GM04503 (cell line): Measurements from ENCODE around the gene CLK3.
"Not testable (repeated sequence)": the region's sequence is repeated elsewhere in the genome, so short reads cannot be mapped to it uniquely, and the experiment has no call there.

Experiments used
- DNase-seq: peaks from one replicate; pipeline ENCODE4 v3.0.0-alpha.2; 2012; ENCODE audit warnings: low read depth

The CLK3 gene

DNA sequence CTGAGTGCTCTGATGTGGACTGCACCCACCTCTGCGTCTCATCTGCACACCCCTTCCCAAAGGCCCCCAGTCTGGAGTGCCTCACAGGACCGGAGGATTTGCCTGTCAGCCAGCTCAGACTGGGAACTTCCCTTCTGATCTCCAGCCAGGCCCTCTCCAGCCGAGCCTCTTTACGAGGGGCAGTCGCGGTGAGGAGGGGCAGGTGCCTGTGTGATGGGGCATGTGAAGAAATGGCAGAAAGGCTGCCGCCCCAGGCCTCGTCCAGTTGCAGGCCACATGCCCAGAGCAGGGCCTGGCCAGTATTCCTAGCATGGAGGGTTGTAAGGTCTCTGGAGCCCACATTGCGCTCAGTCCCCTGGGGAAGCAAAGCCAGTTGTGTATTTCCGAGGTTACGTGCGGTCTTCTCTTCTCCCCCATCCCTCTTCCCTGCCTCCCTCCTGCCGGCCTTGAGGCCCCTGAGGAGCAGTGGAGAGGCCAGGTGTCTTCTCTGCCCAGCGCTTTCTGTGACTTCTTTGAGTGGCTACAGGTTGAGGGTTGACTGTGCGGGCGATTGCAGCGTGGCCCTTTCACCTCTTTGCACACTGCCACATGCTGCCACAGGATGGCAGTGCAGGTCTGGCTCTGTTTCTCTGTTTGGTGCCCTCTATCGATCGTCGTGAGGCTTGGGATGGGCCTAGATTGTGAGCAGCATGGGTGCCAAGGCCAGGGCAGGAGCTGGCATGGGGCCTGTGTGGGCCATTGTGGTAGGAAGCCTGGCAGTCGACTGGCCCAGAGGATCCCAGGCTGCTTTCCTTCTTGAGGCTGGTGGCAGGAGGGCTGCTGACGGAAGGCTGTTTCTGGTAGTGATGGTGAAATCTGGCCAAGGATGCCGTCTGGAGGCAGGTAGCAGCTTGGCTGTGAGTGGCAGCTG lies 5.3 kb downstream of the CLK3 start:
- DNase-seq = no peak

DNA sequence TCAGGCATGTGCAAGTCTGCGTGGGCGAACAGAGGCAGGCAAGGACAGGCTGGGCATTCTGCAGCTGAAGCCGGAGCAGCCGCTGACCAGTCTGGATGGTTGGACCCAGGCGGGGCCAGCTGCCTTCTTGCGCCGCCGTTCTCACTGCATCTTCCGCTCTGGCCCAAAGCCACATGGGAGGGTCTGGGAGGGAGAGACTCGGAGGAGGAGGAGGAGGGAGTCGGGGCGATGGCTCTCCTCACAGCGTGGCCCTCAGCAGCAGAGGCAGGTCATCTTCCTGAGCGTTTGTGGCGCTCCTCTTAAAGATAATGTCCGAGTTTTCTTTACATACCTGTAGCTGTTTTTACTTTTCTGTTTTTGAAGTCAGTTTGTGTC lies 5.9 kb downstream of the CLK3 start:
- no peak for DNase-seq

DNA sequence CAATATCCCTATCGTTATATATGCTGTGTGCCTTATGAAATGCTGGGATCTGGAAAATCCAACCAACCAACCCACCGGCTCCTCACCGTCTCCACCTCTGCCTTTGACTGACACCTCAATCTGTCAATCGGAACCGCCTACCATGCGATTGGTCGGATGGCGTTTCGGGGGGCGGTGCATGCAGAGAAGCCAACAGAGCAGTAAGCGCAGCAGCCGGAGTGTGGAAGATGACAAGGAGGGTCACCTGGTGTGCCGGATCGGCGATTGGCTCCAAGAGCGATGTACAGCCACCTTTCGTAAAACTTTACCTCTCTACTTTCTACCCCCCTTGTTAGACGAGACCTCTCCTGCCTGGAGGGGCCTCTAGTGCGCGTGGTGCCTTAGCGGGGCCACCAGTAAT lies 6.3 kb downstream of the CLK3 start:
- DNase-seq = no peak

DNA sequence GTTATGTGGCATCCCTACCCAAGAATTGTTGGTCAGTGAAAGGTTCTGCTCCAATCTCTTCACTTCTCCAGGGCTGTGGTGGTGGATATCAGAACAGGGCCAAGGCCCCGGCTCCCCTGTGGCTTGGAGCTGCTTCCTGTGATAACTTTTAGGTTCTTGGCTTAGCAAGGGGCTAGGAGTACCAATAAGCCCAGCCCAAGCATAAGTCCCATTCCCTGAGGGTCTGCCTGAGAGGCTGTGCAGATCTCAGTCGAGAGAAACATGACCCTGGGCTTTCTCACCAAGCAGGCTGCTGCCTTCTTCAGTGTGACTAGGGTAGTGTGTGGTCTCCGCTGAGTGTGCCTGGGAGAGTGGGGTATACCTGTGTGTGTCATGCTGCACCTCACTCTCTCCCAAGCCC lies 7.1 kb downstream of the CLK3 start:
- no peak for DNase-seq

DNA sequence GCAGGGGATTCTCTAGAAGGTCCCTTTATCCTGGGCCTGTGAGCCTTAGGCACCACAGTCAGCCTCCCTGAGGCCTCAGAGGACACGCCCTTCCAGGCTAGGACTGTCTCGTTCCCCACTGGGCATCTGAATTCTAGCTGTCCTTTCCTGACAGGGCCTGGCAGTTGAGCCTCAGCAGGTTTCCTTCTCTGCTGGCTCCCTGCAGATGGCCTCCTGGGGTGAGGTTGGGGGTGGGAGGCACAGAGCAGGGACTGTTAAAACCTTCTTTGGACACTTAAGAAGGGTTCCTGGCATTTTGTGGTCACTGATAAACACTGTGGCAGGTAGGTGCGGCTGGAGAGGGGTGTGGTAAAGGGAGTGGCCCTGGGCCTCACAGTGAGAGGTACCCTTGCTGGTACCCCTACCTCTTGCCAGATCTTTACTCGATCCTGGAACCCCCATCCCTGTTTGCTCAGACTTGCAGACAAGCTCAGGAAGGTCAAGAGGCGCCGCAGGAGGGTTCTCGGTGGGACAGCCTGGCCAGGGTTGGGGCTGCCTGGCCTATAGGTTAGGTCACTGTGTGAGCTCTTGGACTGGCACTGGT lies 8.5 kb downstream of the CLK3 start:
- DNase-seq = no peak

DNA sequence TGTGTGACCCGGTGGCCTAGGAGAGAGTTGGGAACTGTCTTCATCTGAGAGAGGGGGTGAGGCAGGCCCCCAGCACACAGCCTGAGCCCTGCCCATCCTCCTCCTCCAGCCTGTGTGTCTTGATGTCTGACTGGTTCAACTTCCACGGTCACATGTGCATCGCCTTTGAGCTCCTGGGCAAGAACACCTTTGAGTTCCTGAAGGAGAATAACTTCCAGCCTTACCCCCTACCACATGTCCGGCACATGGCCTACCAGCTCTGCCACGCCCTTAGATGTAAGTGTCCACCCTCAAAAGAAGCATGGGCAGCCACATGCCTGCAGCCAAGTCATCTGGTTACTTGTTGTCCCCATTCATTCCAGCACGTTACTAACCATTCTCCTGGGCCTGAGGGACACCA lies 10.1 kb downstream of the CLK3 start:
- DNase-seq = no peak

DNA sequence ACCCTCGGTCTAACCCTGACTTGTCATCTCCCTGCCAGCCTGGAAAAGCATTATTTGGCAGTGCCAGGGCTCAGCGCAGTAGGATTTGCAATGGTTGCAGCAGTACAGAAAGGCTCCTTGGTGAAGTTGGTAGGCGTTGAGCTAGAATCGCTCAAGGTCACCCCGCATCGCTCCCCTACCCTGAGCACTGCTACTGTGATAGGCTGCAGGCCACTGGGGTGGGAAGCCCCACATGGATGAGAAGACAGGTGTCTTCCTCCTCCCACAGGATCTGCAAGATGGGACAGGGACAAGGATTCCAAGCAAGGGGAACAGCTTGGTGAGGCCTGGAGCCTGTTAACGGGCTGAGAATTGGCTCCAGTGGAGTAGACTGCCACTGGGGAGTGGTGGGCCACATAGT lies 10.7 kb downstream of the CLK3 start:
- DNase-seq = no peak

DNA sequence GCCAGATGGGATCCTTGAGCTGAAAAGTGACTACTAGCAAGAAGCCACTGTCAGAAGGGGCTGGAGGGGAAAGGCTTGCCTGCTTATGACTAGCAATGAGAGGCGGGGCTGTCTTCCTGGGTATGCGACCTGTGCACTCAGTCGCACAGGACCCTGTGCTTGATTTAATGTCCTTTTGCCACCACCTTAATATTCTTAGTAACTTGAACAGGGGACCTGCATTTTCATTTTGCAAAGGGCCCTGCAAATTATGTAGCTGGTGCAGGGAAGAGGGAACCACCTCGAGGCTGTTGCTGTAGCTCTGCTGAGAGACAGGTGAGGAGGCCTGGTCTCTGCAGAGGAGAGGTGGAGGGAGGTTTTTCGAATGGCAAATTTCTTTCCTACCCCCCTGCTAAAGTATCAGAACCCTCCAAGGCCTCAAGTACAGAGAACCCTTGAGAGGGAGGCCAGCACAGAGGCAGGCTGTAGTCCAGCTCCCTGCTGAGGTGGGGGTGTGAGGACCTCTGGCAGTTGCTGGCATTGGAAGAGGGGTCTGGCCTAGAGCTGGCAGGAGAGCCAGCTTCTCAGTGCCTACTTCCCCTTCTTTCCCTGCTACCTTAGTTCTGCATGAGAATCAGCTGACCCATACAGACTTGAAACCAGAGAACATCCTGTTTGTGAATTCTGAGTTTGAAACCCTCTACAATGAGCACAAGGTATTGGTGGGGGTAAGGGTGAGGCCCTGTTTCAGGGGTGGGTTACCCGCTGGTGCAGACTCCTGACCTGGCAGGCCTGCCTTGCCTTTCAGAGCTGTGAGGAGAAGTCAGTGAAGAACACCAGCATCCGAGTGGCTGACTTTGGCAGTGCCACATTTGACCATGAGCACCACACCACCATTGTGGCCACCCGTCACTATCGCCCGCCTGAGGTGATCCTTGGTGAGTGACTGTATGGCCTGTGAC lies 11.4 kb downstream of the CLK3 start:
- no peak for DNase-seq

DNA sequence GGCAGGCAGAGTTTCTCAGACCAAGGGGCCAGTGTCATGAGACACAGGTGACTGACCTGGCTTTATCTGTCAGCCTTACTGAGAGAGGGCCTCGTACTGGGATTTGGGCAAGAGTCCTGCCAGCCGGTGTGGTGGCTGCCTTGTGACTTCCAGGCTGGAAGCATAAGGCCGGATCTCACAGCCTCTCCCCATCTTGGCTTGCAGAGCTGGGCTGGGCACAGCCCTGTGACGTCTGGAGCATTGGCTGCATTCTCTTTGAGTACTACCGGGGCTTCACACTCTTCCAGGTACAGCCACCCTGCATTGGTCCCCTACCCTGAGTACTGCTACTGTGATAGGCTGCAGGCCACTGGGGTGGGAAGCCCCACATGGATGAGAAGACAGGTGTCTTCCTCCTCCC lies 12.1 kb downstream of the CLK3 start:
- DNase-seq = no peak

DNA sequence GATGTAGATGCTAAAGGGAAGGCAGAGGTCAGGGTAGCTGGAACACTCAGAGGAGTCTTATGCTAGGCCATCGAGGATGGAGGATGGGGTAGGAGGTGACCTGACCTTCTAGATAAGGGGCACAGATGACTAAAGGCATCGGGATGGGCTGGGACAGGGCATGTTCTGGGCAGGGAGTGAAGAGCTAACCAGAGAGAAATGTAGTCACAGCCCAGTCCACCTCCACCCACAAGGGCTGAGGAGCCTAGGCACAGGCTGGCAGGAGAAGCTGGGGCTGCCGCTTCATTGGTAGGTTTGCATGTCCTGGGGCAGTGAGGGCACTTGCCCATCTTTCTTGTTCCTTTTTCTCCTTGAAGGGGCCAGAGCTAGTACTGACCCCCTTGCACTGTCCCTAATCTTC lies 12.6 kb downstream of the CLK3 start:
- DNase-seq = no peak

DNA sequence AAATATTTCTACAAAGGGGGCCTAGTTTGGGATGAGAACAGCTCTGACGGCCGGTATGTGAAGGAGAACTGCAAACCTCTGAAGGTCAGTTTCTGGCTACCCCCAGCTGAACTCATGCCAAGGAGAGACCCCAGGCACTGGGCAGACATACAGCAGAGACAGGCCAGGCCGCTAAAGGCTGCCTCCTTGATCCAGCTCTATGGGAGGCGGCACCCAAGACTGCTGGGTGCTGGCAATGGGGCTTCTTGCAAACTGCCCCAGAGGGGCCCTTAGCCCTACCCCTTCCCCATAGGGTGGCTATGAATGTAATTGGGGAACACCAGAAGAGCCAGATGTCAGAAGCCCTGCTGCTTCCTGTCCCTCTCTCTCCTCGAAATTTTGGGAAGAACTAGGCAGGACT lies 13.3 kb downstream of the CLK3 start:
- DNase-seq = no peak

DNA sequence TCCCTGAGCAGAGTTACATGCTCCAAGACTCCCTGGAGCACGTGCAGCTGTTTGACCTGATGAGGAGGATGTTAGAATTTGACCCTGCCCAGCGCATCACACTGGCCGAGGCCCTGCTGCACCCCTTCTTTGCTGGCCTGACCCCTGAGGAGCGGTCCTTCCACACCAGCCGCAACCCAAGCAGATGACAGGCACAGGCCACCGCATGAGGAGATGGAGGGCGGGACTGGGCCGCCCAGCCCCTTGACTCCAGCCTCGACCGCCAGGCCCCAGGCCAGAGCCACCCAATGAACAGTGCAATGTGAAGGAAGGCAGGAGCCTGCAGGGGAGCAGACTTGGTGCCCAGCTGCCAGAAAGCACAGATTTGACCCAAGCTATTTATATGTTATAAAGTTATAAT lies 14.1 kb downstream of the CLK3 start:
- DNase-seq = not testable (repeated sequence)

DNA sequence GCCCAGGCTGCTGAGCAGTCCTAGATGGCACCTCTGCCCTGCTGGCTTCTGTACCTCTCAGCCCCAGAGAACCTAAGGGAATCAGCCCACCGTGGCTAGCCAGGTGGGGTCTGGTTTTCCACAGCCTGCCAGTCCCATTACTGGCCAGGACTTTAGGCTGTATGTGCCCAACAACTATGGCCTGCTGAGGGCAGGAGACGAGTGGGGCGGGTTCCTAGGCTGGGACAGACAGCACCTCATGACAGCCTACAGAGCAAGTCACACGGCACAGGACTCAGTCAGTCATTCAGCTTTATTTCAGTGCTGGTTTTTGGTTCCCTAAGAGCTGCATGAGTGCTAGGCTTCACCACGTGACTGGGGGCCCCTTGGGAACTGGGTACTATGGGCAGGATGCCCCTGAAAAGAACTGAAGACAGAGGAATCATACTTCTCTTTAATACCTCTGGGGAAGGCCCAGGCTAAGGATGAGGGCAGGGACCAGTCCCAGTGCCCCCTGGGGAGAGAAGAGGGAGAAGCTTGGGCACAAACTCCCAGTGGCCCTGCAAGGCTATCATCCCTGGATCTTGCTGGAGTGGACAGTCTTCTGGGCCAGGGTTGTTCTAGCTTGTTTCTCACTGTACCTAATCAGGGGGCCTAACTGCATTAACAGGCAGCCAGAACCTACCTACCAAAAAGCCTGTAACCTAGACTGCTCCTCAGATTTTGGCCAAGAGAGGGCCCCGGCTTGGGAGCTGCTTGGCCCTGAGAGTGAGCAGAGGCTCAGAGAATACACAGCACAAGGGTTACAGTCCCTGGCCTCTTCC lies 14.8 kb downstream of the CLK3 start:
- no peak for DNase-seq

DNA sequence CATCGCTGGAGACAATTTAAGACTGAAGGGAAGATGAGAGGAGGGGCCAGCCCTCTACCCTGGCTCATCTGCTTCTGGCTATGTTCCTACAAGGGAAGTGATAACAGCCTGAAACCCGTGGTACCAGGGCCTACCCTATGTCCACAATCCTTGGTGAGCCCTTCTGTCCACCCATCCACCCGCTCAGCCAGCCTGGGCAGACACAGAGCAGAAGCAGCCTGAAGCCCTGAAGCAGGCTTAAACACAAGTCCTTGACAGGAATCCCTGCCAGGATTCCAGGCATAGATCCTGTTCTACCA lies 15.4 kb downstream of the CLK3 start:
- DNase-seq = no peak

DNA sequence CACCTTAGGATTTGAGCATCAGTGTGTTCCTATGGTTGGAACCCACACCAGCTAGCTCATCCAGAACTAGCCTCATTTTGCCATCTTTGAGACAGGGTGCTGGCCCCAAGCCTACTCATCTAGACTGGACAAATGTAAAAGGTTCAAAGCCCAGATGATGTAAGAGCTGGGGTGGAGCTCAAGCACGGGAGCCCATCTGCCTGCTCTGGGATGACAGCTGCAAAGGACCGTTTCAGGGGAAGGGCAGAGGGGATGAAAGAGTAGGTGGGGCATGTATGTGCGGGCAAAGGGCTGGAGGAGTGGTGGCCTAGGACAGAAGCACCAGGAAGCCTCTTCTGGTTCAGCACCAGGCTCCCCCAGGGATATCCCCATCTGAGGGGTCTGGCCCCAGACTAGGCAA lies 15.8 kb downstream of the CLK3 start:
- DNase-seq = no peak

DNA sequence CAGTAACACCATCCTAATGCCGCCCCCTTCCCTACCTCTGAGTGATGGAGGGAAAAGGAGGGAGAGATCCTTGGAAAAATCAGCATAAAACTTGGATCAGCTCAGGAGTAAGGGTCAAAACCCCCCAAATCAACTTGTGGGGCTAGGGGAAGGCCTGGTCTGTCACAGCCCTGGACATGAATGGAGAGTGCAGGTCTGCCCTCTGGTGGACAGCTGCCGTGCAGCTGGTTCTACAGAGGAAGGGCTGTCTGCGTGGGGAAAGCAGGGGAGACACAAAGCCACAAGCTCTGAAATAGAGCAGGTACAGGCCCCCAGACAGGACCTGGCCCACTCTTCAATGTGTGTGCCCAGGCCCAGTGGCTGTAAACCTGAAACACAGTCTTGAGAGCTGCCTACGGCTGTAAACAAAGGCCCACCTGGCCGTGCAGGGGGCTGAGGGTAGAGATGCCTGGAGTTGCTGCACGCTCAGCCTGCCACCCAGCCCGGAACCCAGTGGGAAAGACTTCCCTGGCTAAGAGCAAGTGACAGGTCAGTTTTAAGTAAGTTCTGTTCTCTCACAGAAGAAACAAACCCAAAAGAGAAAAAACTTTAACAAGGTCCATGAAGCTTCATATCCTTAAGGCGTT lies 16.4 kb downstream of the CLK3 start:
- DNase-seq = no peak

DNA sequence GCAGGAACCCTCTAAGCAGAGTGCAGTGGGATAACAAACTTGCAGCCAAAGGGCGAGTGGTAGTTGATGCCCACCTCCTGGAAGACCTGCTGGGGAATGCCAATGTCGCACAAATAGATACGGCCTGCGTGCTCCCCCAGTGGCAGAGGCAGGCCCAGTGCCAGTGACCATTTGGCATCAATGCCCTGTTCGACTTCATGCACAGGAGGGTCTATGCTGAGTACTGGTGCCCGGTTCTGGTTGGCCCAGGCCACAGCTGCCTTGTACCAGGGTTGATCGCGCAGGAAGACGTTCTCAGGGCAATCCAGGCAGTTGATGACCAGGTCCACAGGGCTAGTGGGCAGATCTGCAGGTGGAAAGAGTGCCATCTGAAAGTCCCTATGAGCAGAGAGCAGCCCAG lies 17.0 kb downstream of the CLK3 start:
- no peak for DNase-seq

DNA sequence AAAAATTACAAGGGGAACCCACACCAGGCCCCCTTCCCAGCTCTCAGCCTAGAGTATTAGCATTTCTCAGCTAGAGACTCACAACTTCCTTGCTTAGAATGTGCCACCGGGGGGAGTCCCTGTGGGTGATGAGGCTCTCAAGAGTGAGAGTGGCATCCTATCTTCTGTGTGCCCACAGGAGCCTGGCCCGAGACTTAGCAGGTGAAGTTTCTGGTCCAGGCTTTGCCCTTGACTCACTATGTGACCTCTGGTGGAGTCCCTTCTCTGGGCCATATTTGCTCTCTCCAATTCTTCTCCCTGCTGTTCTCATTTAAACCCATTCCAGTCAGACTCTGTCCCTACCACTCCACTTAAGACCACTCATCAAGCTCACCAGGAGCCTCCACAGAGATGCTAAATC lies 18.1 kb downstream of the CLK3 start:
- no peak for DNase-seq

DNA sequence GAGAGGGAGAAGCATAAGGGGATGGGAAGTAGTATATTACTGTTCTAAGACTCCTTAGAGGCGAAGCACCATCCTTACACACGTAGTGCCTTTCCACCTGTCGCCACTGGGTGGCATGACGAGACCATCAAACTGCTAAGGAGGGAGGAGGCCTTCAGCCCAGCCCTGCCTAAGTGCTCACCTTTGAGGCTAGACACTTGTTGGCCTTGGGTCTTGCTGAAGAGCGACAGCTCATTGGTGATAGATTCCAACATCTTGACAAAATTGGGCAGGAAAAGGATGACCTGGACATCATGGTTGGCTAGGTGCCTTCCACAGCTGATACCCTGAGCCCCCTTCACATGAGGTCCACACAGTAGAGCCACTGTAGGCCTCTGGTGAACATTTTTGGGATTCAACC lies 19.6 kb downstream of the CLK3 start:
- DNase-seq = no peak

DNA sequence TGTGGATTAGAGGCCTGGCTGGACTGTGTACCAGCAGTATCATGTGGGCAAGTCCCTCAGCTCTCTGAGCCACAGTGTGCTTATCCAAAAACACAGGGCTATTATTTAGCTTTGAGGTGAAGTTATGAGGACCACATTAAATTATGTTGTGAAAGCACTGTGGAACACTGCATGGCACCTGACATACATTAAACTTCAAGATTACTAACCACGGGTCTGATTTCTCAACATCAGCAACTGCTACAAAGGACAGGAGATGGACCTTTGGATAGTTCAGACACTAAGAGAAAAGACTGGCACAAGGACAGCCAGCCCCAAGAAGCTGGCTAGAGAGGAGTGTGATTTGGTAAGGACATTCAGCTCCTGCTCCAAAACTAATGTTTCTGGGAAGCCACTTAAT lies 21.3 kb downstream of the CLK3 start:
- DNase-seq = no peak

DNA sequence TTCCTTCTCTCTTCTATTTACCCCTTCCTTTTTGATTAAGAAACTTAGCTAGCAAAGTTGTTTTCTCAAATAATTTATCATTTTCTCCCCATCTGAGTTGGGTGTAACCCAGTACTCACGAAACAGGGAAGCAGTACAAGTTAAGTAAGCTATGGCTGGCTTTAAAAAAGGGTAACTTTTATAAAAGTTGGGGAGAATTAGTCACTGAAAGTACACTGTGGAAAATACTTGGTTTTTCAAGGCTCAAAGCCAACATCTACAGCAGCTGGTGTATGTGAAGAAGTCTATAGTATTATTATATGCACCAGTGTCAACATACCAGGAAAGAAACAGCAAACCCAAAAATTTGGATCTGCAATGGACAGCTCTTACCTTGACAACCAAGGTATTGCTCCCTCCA lies 25.5 kb downstream of the CLK3 start:
- DNase-seq = no peak

DNA sequence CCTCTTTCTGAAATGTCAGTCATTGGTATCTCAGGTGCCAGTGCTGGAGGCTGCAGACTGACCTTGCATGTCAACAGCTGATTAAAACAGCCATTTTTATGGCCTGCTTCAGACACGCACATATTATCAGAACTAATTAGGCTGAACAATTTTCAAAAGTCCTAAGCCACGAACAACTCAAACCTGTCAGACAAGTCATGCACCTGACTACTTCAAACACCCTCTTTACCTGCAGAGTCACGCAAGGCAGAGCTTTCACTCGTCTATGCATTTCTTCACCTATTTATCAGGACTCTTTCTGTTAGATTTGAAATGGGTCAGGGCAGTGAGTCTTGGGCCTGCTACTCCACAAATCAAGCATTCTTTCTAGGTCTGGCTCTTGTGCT lies 26.7 kb downstream of the CLK3 start:
- no peak for DNase-seq
